HepG2 (cell line): ENCODE results near the gene CCNB1. TPM values are rescaled to one million over a fixed set of nuclear protein-coding genes. Genes with fewer than 3 reads are reported as not detected.

ENCODE experiments used
- ATF2 ChIP-seq: sonication (generic); formaldehyde crosslinking; IDR thresholded peaks from 2 replicates; pipeline ENCODE4 v1.4.0; 2020; ENCODE audit warnings: missing genetic modification reagents
- CENPBD1 ChIP-seq: sonication (generic); formaldehyde crosslinking; IDR thresholded peaks from 2 replicates; pipeline ENCODE4 v1.8.0; 2022; ENCODE audit warnings: missing genetic modification reagents, low read depth, mild to moderate bottlenecking, borderline replicate concordance
- HMGA1 ChIP-seq: sonication (generic); formaldehyde crosslinking; conservative IDR thresholded peaks from 2 replicates; pipeline ENCODE4 v1.4.0; 2020; ENCODE audit warnings: missing genetic modification reagents
- ISL2 ChIP-seq: sonication (generic); formaldehyde crosslinking; IDR thresholded peaks from 2 replicates; pipeline ENCODE4 v1.5.0; 2020; ENCODE audit warnings: missing genetic modification reagents
- NCOR1 ChIP-seq: fragments of 200-600 bp; sonication (generic); IDR thresholded peaks from 2 replicates; pipeline ENCODE4 v1.7.0; 2017; ENCODE audit warnings: antibody characterized with exemption, low read length, borderline replicate concordance
- PBX2 ChIP-seq: IDR thresholded peaks from 2 replicates; pipeline ENCODE4 v1.6.1; 2016; ENCODE audit warnings: control low read depth
- RCOR2 ChIP-seq: IDR thresholded peaks from 2 replicates; pipeline ENCODE4 v1.6.1; 2016; ENCODE audit warnings: missing biosample characterization, missing genetic modification reagents
- TGIF2 ChIP-seq: IDR thresholded peaks from 2 replicates; pipeline ENCODE4 v1.6.1; 2016; ENCODE audit warnings: control low read depth, missing compliant biosample characterization
- TOPORS ChIP-seq: sonication (generic); formaldehyde crosslinking; IDR thresholded peaks from 2 replicates; pipeline ENCODE4 v1.8.0; 2023; ENCODE audit warnings: mild to moderate bottlenecking, missing genetic modification reagents
- ZBTB10 ChIP-seq: sonication (generic); formaldehyde crosslinking; IDR thresholded peaks from 2 replicates; pipeline ENCODE4 v1.4.0; 2020; ENCODE audit warnings: missing genetic modification reagents, borderline replicate concordance
- ZFAT ChIP-seq: sonication (generic); formaldehyde crosslinking; conservative IDR thresholded peaks from 2 replicates; pipeline ENCODE4 v1.8.1; 2023; ENCODE audit warnings: missing genetic modification reagents, inconsistent platforms
- ZNF350 ChIP-seq: sonication (generic); formaldehyde crosslinking; IDR thresholded peaks from 2 replicates; pipeline ENCODE4 v1.4.0; 2020; ENCODE audit warnings: mild to moderate bottlenecking, low read depth, missing genetic modification reagents, borderline replicate concordance
- ZNF354B ChIP-seq: sonication (generic); formaldehyde crosslinking; IDR thresholded peaks from 2 replicates; pipeline ENCODE4 v1.8.0; 2022; ENCODE audit warnings: mild to moderate bottlenecking, missing genetic modification reagents
- ZNF552 ChIP-seq: sonication (generic); formaldehyde crosslinking; IDR thresholded peaks from 2 replicates; pipeline ENCODE4 v1.9.0; 2022; ENCODE audit warnings: missing genetic modification reagents, mild to moderate bottlenecking, borderline replicate concordance
- ZNF704 ChIP-seq: sonication (generic); formaldehyde crosslinking; IDR thresholded peaks from 2 replicates; pipeline ENCODE4 v1.8.1; 2023; ENCODE audit warnings: mild to moderate bottlenecking, inconsistent platforms, moderate library complexity, missing genetic modification reagents, borderline replicate concordance
- polyA plus RNA-seq, 8 experiments: library from polyadenylated mRNA; depleted of rRNA in 3 of 8; stranded (reverse) in 7 of 8; unstranded in 1 of 8; fragments of >200 nt; fragmentation: Illumina TruSeq in 4 of 8; extraction: Trizol in 4 of 8; gene quantifications; 2 replicates each; pipeline versions ENCODE4 v1.2.1 to v1.2.3, GENCODE V29; 2011 to 2016; ENCODE audit warnings: low read depth in 4 of 8, missing spikeins in 1 of 8, mixed read lengths in 1 of 8; ENCODE audit not compliant: insufficient read depth in 1 of 8
- total RNA-seq, 5 experiments: library from RNA; depleted of rRNA; stranded (reverse); fragments of >200 nt; fragmentation: Illumina TruSeq; extraction: Trizol; gene quantifications; 2 replicates each; pipeline ENCODE4 v1.2.3, GENCODE V29; 2016; ENCODE audit warnings: low read depth in 1 of 5

The CCNB1 gene
- total and polyA plus RNA-seq, 2 of the 13 experiments (the other 11 are each of a cell fraction or from before 2014, with no cell fraction given), result 82.3 to 316 TPM

GRCh38 chr5:69217548-69218526 lies 50.9 kb downstream of the CCNB1 start (continued):
- TF ChIP-seq PBX2 (no peak), ZFAT (no peak), TGIF2 (CRISPR knock-in tag) (peak; percentile 89), ZNF354B (CRISPR knock-in tag) (0 out of 2 replicates have a peak, but pooled peaks have one; percentile 31), TOPORS (CRISPR knock-in tag) (peak; percentile 90), NCOR1 (no peak), ZNF350 (CRISPR knock-in tag) (peak; percentile 92), HMGA1 (CRISPR knock-in tag) (no peak), ZBTB10 (CRISPR knock-in tag) (0 out of 2 replicates have a peak, but pooled peaks have one; percentile 37), ZNF704 (peak; percentile 96; the same call in 1 of the 2 replicates), RCOR2 (CRISPR knock-in tag) (0 out of 2 replicates have a peak, but pooled peaks have one; percentile 34), ATF2 (no peak), CENPBD1 (CRISPR knock-in tag) (no peak), ZNF552 (CRISPR knock-in tag) (peak; percentile 77; the same call in 1 of the 2 replicates), ISL2 (CRISPR knock-in tag) (0 out of 2 replicates have a peak, but pooled peaks have one; percentile 26)
